ENCODE data around the gene DLK1.

The DLK1 gene

GRCh38 chr14:100698066-100698465, 28.6 kb upstream of the DLK1 start:
- TF ChIP-seq, protein P1, sequence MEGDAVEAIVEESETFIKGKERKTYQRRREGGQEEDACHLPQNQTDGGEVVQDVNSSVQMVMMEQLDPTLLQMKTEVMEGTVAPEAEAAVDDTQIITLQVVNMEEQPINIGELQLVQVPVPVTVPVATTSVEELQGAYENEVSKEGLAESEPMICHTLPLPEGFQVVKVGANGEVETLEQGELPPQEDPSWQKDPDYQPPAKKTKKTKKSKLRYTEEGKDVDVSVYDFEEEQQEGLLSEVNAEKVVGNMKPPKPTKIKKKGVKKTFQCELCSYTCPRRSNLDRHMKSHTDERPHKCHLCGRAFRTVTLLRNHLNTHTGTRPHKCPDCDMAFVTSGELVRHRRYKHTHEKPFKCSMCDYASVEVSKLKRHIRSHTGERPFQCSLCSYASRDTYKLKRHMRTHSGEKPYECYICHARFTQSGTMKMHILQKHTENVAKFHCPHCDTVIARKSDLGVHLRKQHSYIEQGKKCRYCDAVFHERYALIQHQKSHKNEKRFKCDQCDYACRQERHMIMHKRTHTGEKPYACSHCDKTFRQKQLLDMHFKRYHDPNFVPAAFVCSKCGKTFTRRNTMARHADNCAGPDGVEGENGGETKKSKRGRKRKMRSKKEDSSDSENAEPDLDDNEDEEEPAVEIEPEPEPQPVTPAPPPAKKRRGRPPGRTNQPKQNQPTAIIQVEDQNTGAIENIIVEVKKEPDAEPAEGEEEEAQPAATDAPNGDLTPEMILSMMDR (IDR thresholded peaks at IDR 0.05; ENCODE audit: low read depth, low read length), result no peak
- no peak overlapping the region for H3K4me3 ChIP-seq (ENCODE audit: low read depth, low read length)

DNA sequence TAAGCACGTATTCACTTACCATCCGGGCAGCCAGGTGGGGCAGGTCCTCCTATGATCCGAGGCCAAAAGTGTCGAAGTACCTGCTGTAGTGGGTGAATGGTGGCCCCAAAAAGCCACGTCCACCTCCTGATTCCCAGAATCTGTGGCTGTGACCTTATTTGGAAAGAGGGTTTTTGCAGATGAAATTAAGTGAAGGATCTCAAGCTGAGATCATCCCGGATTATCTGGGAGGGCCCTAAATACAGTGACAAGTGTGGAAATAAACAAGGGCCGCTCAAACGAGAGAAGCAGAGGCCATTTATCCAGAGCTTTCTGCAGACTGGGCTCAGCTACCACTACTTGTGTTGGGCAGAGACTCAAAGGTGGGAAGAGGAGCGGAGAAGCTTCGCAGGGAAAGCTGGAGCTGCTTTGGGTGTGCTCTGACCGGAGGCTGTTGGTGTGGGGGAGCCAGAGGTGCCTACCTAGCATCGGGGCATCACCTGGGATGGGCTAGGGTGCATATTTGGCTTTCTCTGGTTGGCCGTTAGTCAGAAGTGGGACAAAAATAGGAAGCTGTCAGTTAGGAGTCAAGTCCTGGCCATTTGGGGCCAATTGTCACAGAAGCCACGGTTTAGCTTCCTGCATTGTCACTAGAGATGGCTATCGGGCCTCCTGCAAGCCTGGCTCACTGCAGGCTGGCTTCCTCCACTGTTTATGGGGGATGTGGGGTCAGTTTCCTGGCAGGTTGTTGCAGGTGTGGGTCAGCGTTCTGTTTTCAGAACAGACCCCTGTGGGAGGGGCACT, 27.8 kb upstream of the DLK1 start:
- H3K4me3 ChIP-seq (ENCODE audit: low read depth, low read length), result no peak overlapping the region
- TF ChIP-seq, protein P1 (IDR thresholded peaks at IDR 0.05; ENCODE audit: low read depth, low read length), result no peak

DNA sequence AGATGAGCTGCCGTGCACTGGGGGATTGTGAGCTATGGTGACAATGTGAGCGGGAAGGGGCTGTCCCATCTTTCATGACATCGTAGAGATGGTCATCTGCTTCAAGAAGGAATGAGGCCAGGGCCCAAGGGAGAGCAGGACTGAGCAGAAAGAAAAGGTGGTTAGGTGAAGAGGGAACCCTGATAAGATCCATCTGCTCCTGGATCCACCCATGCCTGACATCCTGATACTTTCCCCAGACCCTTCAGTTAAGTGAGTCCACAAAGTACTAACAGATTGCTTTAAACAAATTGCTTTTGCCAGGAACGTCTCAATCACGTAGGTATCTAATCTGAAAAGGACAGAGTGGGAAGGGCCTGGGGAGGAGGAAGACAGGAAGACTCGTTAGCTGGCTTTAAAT, 25.4 kb upstream of the DLK1 start:
- TF ChIP-seq, protein P1 (IDR thresholded peaks at IDR 0.05; ENCODE audit: low read depth, low read length), result no peak
- no peak overlapping the region for H3K4me3 ChIP-seq (ENCODE audit: low read depth, low read length)

- TF ChIP-seq, protein P1 (IDR thresholded peaks at IDR 0.05; ENCODE audit: low read depth, low read length), result no peak
- H3K4me3 ChIP-seq (ENCODE audit: low read depth, low read length), result no peak overlapping the region
Observed at GRCh38 chr14:100702590-100702989, 24.1 kb upstream of the DLK1 start.

- TF ChIP-seq, protein P1 (IDR thresholded peaks at IDR 0.05; ENCODE audit: low read depth, low read length), result no peak
- no peak overlapping the region for H3K4me3 ChIP-seq (ENCODE audit: low read depth, low read length)
Observed at GRCh38 chr14:100703386-100704220, 23.1 kb upstream of the DLK1 start.

GRCh38 chr14:100706200-100706599, 20.5 kb upstream of the DLK1 start:
- TF ChIP-seq, protein P1 (IDR thresholded peaks at IDR 0.05; ENCODE audit: low read depth, low read length), result no peak
- no peak overlapping the region for H3K4me3 ChIP-seq (ENCODE audit: low read depth, low read length)

DNA sequence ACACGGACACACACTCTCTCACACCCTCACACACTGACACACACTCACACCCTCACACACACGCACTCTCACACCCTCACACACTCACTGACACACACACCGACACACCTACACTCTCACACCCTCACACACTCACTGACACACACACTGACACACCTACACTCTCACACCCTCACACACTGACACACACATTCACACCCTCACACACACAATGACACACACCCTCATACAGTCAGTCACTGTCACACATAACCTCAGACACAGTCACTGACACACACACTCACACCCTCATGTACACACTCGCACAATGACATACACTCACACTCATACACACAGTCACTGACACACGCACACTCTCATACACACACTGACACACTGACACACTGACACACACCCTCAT, 19.8 kb upstream of the DLK1 start:
- H3K4me3 ChIP-seq (ENCODE audit: low read depth, low read length), result no peak overlapping the region
- TF ChIP-seq, protein P1 (IDR thresholded peaks at IDR 0.05; ENCODE audit: low read depth, low read length), result no peak

All from WI38 (cell line).